PC-9 (cell line): Measurements from ENCODE around the gene GPR157. TPM values are rescaled to one million over a fixed set of nuclear protein-coding genes. Genes with fewer than 3 reads are reported as not detected.

Experiments used
- BruUV-seq: library from RNA; stranded (reverse); fragments of 400-500 nt; replicated peaks from 2 replicates; lab custom pipeline; 2021; lab: Mats Ljungman, UMichigan
- CTCF ChIA-PET: fragments of 300-600 bp; sonication (Branson Sonifier 250); formaldehyde crosslinking; loops from one replicate; lab custom pipeline; 2022; ENCODE audit warnings: antibody characterized with exemption; lab: Charles Lee
- POLR2A ChIA-PET: fragments of 300-600 bp; sonication (Branson Sonifier 250); formaldehyde crosslinking; loops from one replicate; lab custom pipeline; 2022; ENCODE audit warnings: antibody characterized with exemption; ENCODE audit not compliant: unreplicated experiment; lab: Charles Lee
- DNase-seq, 2 experiments: peaks; one replicate each; pipeline versions ENCODE4 v3.0.0 to v3.0.0-alpha.2; 2015 to 2022; ENCODE audit warnings: mixed read lengths in 1 of 2
- H2AFZ ChIP-seq: fragments of 200-600 bp; sonication (generic); 2 replicates; pipeline ENCODE4 v1.8.1; 2017; ENCODE audit warnings: antibody characterized with exemption
- H3F3A ChIP-seq: fragments of 200-600 bp; sonication (generic); 2 replicates; pipeline ENCODE4 v1.8.1; 2017; ENCODE audit warnings: antibody characterized with exemption, mild to moderate bottlenecking, low read depth; ENCODE audit not compliant: insufficient read depth
- H3K27ac ChIP-seq: fragments of 200-600 bp; sonication (generic); 2 replicates; pipeline ENCODE4 v1.6.1; 2016; ENCODE audit warnings: mixed run types
- H3K27me3 ChIP-seq: fragments of 200-600 bp; sonication (generic); 2 replicates; pipeline ENCODE4 v1.6.1; 2016; ENCODE audit warnings: low read depth, mixed run types; ENCODE audit not compliant: insufficient read depth
- H3K36me3 ChIP-seq: fragments of 200-600 bp; sonication (generic); 2 replicates; pipeline ENCODE4 v1.6.1; 2016; ENCODE audit warnings: low read depth, mixed run types
- H3K4me1 ChIP-seq: fragments of 200-600 bp; sonication (generic); replicated peaks from 2 replicates; pipeline ENCODE4 v1.6.1; 2016; ENCODE audit warnings: mixed run types; ENCODE audit not compliant: insufficient read depth
- H3K4me2 ChIP-seq: fragments of 200-600 bp; sonication (generic); 2 replicates; pipeline ENCODE4 v1.6.1; 2017; ENCODE audit warnings: mixed run types
- H3K4me3 ChIP-seq: fragments of 200-600 bp; sonication (generic); 2 replicates; pipeline ENCODE4 v1.6.1; 2016; ENCODE audit warnings: mixed run types
- H3K79me2 ChIP-seq: fragments of 200-600 bp; sonication (generic); 2 replicates; pipeline ENCODE4 v1.6.1; 2017; ENCODE audit warnings: low read depth, mixed run types
- H3K9me2 ChIP-seq: fragments of 200-600 bp; sonication (generic); 2 replicates; pipeline ENCODE4 v1.8.1; 2017; ENCODE audit warnings: mild to moderate bottlenecking; ENCODE audit not compliant: insufficient read depth
- H3K9me3 ChIP-seq: fragments of 200-600 bp; sonication (generic); 2 replicates; pipeline ENCODE4 v1.8.1; 2016; ENCODE audit warnings: low read depth; ENCODE audit not compliant: insufficient read depth
- H4K20me1 ChIP-seq: fragments of 200-600 bp; sonication (generic); 2 replicates; pipeline ENCODE4 v1.8.1; 2017; ENCODE audit not compliant: insufficient read depth
- EZH2 ChIP-seq: fragments of 200-600 bp; sonication (generic); IDR thresholded peaks from 2 replicates; pipeline ENCODE4 v1.8.0; 2017; ENCODE audit warnings: antibody characterized with exemption, low read depth
- intact Hi-C: fragments of 100-400 bp; cut with micrococcal nuclease; formaldehyde crosslinking; loops from one replicate; pipeline ENCODE4 v1.10.0; 2022; ENCODE audit not compliant: unreplicated experiment
- total RNA-seq: library from RNA; stranded (reverse); gene quantifications from 2 replicates; pipeline ENCODE4 v1.2.3, GENCODE V29; 2021
- TF ChIP-seq, protein P1 (sequence below): fragments of 200-600 bp; sonication (generic); conservative IDR thresholded peaks from 2 replicates; pipeline ENCODE4 v1.6.1; 2017; ENCODE audit warnings: mixed run types, antibody characterized with exemption, mild to moderate bottlenecking, moderate library complexity

GPR157 gene
- total RNA-seq, 1 experiment from 2014 or later: 9.0 TPM

DNA sequence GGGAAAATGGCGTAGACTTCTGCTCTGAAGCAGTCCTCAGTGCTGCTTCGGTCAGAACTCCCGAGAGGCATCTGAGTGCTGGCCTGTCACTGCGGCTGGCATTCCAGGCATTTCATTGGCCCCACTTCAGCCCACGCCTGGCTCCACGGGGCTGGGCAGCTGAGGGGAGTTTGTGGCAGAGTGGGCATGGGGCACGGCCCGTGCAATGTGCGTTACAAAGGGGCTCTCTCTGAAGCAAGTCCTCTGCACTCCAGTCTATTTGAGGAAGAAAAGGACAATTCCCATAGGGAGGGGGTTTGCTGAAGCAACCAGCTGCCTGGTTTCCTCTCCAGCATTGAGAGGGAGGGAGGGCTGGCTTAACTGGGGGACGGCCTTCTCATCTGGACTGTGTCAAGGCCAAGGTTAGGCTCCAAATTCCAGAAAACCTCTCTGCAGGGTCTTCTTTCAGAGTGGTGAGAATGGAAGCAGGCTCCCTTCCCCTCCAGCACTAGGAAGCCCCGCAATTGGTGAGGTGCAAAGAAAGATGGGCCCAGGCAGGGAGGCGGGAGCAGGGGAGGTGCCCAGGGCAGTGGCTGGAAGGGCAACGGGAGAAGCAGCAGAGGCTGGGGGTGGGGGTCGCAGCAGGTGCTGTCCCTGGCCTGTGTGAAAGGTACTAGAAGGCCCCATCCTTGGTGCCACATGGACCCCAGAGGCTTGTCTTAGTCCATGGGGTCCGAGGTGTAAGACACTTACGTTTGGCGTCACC is 21.1 kb upstream of the GPR157 start:
- ChIA-PET POLR2A (no interaction called here), CTCF (interaction anchor here (0.6 kb wide), 1 partner anchor 86 kb away, joined by 8 read pairs; no protein-coding TSS in a partner anchor)
- no peak overlapping the region for H2AFZ ChIP-seq
- DNase-seq: no peak
- no TSS peak for BruUV-seq
- no peaks in the 10 kb centered on the region for H3K9me2 ChIP-seq
- no peak for TF ChIP-seq EZH2
- TF ChIP-seq, protein P1, sequence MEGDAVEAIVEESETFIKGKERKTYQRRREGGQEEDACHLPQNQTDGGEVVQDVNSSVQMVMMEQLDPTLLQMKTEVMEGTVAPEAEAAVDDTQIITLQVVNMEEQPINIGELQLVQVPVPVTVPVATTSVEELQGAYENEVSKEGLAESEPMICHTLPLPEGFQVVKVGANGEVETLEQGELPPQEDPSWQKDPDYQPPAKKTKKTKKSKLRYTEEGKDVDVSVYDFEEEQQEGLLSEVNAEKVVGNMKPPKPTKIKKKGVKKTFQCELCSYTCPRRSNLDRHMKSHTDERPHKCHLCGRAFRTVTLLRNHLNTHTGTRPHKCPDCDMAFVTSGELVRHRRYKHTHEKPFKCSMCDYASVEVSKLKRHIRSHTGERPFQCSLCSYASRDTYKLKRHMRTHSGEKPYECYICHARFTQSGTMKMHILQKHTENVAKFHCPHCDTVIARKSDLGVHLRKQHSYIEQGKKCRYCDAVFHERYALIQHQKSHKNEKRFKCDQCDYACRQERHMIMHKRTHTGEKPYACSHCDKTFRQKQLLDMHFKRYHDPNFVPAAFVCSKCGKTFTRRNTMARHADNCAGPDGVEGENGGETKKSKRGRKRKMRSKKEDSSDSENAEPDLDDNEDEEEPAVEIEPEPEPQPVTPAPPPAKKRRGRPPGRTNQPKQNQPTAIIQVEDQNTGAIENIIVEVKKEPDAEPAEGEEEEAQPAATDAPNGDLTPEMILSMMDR: no peak
- H3K27ac ChIP-seq: no peak overlapping the region
- no peak overlapping the region for H3K4me3 ChIP-seq
- H3K27me3 ChIP-seq: no peaks in the 10 kb centered on the region
- no peaks in the 10 kb centered on the region for H3F3A ChIP-seq
- H3K4me1 ChIP-seq: peaks cover 4% of the 10 kb centered on the region; the same call in 1 of the 2 replicates
- no peaks in the 10 kb centered on the region for H3K36me3 ChIP-seq
- no peaks in the 10 kb centered on the region for H4K20me1 ChIP-seq
- no peaks in the 10 kb centered on the region for H3K79me2 ChIP-seq
- H3K4me2 ChIP-seq: no peak overlapping the region
- no peaks in the 10 kb centered on the region for H3K9me3 ChIP-seq
- intact Hi-C loops: no loop called here

DNA sequence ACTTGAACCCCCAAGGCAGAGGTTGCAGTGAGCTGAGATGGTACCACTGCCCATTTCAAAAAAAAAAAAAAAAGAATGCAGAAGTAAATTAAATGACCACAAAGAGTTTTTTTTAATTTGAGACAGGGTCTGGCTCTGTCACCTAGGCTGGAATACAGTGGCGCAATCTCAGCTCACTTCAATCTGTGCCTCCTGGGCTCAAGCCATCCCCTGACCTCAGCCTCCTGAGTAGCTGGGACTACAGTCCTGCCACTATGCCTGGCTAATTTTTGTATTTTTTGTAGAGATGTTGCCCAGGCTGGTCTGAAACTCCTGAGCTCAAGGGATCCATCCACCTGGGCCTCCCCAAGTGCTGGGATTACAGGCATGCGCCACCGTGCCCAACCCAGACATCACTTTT is 20.2 kb upstream of the GPR157 start:
- BruUV-seq: no TSS peak
- peaks cover 4% of the 10 kb centered on the region; the same call in 1 of the 2 replicates for H3K4me1 ChIP-seq
- ChIA-PET POLR2A (interaction anchor here (0.6 kb wide), 1 partner anchor 211 kb away, joined by 13 read pairs; no protein-coding TSS in a partner anchor), CTCF (interaction anchor here (0.6 to 0.7 kb wide), 2 partner anchors 11 to 87 kb away, joined by 3 to 8 read pairs; no protein-coding TSS in a partner anchor)
- no peak overlapping the region for H3K27ac ChIP-seq
- no peak overlapping the region for H3K4me3 ChIP-seq
- TF ChIP-seq, protein P1: no peak
- no peak for TF ChIP-seq EZH2
- no peaks in the 10 kb centered on the region for H3K9me2 ChIP-seq
- H3K79me2 ChIP-seq: no peaks in the 10 kb centered on the region
- no peaks in the 10 kb centered on the region for H3K36me3 ChIP-seq
- no peaks in the 10 kb centered on the region for H3F3A ChIP-seq
- H3K9me3 ChIP-seq: no peaks in the 10 kb centered on the region
- intact Hi-C loops: no loop called here
- no peak overlapping the region for H2AFZ ChIP-seq
- no peaks in the 10 kb centered on the region for H4K20me1 ChIP-seq
- no peak for DNase-seq
- H3K4me2 ChIP-seq: no peak overlapping the region
- H3K27me3 ChIP-seq: no peaks in the 10 kb centered on the region

DNA sequence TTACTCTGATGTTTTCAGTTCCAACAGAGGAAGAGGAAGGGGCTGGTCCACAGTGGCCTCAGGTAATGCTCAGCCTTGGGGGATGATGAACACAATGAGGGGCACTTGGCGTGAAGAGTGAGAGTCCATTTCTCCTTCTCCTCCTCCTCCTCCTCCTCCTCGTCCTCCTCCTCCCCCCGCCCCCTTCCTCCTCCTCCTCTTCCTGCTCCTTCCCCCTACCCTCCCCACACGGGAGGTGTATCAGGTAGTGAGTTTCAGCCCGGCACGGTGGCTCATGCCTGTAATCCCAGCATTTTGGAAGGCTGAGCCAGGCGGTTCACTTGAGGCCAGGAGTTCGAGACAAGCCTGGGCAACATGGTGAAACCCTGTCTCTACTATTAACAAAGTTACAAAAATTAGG is 17.3 kb upstream of the GPR157 start:
- DNase-seq: no peak
- H3K27ac ChIP-seq: no peak overlapping the region
- no peaks in the 10 kb centered on the region for H4K20me1 ChIP-seq
- TF ChIP-seq, protein P1: no peak
- no peak for TF ChIP-seq EZH2
- ChIA-PET CTCF (no interaction called here), POLR2A (no interaction called here)
- no peaks in the 10 kb centered on the region for H3K79me2 ChIP-seq
- H3F3A ChIP-seq: no peaks in the 10 kb centered on the region
- H3K4me3 ChIP-seq: no peak overlapping the region
- H2AFZ ChIP-seq: no peak overlapping the region
- H3K4me1 ChIP-seq: peaks cover 4% of the 10 kb centered on the region; the same call in 1 of the 2 replicates
- H3K9me2 ChIP-seq: no peaks in the 10 kb centered on the region
- H3K27me3 ChIP-seq: no peaks in the 10 kb centered on the region
- BruUV-seq: no TSS peak
- H3K36me3 ChIP-seq: no peaks in the 10 kb centered on the region
- intact Hi-C loops: no loop called here
- no peak overlapping the region for H3K4me2 ChIP-seq
- H3K9me3 ChIP-seq: no peaks in the 10 kb centered on the region
